ENCODE results near the gene BCL2. TPM values are rescaled to one million over a fixed set of nuclear protein-coding genes. Genes with fewer than 3 reads are reported as not detected.

BCL2 gene
- total RNA-seq, 1 experiment from 2014 or later, result 1.5 TPM

DNA sequence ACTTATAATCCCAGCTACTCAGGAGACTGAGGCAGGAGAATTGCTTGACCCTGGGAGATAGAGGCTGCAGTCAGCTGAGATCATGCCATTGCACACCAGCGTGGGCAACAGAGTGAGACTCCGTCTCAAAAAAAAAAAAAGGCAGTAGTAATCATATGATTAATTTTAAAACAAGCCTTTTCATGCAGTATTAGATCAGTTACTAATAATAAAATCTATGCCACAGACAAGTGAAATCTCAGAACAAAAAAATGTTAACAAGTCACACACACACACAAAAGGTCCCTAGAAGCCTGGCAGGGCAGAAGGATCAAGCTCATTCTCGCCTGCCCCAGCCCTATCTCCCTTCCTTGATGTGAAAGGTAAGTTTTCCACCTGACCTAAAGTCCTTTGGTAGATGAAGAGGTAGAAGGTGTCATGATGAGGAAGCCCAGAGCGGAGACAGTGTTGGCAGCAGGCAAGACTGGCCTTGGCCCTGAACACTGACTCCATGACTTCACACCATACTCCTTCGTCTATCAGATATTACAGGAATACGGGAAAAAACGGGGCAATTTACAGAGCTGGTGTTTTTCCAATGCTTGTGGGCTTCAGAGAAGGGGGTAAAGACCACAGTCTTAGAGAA, 36.8 kb upstream of the BCL2 start:
- no peaks in the 10 kb centered on the region for H3K9me2 ChIP-seq (replicated peaks; ENCODE audit: low read length)
- TF ChIP-seq EZH2phosphoT487 (IDR thresholded peaks at IDR 0.05; ENCODE audit: borderline replicate concordance, low read length), result no peak
- TF ChIP-seq, protein P1, sequence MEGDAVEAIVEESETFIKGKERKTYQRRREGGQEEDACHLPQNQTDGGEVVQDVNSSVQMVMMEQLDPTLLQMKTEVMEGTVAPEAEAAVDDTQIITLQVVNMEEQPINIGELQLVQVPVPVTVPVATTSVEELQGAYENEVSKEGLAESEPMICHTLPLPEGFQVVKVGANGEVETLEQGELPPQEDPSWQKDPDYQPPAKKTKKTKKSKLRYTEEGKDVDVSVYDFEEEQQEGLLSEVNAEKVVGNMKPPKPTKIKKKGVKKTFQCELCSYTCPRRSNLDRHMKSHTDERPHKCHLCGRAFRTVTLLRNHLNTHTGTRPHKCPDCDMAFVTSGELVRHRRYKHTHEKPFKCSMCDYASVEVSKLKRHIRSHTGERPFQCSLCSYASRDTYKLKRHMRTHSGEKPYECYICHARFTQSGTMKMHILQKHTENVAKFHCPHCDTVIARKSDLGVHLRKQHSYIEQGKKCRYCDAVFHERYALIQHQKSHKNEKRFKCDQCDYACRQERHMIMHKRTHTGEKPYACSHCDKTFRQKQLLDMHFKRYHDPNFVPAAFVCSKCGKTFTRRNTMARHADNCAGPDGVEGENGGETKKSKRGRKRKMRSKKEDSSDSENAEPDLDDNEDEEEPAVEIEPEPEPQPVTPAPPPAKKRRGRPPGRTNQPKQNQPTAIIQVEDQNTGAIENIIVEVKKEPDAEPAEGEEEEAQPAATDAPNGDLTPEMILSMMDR (conservative IDR thresholded peaks at IDR 0.05; ENCODE audit: low read depth, low read length), result no peak
- TF ChIP-seq EZH2 (IDR thresholded peaks at IDR 0.05; ENCODE audit: low read length, unreplicated experiment), result no peak
- no peaks in the 10 kb centered on the region for H4K20me1 ChIP-seq (ENCODE audit: low read length)
- DNase-seq (no peak), ATAC-seq (no peak)
- H3K4me3 ChIP-seq (ENCODE audit: low read length), result no peak overlapping the region
- no peak overlapping the region for H3K9ac ChIP-seq (ENCODE audit: low read length)
- no peak overlapping the region for H3K27ac ChIP-seq (ENCODE audit: low read length)
- H3K79me2 ChIP-seq (ENCODE audit: low read length), result no peaks in the 10 kb centered on the region
- no peaks in the 10 kb centered on the region for H3F3A ChIP-seq (ENCODE audit: low read length, unreplicated experiment)
- no peaks in the 10 kb centered on the region for H3K9me3 ChIP-seq (ENCODE audit: low read length)
- no peaks in the 10 kb centered on the region for H3K4me1 ChIP-seq (ENCODE audit: insufficient read depth, low read length)
- H3K4me2 ChIP-seq (ENCODE audit: low read length), result no peak overlapping the region
- no peak overlapping the region for H2AFZ ChIP-seq (ENCODE audit: low read length)
- ChIA-PET POLR2A (ENCODE audit: unreplicated experiment) (interaction anchor here (0.5 to 0.6 kb wide), 2 partner anchors 71 to 335 kb away, joined by 3 to 7 read pairs; no protein-coding TSS in a partner anchor), CTCF (no interaction called here)
- intact Hi-C loops (cut with micrococcal nuclease), result no loop called here
- peaks cover 24% of the 10 kb centered on the region for H3K36me3 ChIP-seq (ENCODE audit: low read depth, low read length)
- H3K27me3 ChIP-seq (ENCODE audit: low read length), result no peaks in the 10 kb centered on the region
- BruUV-seq (replicated peaks), result no TSS peak

DNA sequence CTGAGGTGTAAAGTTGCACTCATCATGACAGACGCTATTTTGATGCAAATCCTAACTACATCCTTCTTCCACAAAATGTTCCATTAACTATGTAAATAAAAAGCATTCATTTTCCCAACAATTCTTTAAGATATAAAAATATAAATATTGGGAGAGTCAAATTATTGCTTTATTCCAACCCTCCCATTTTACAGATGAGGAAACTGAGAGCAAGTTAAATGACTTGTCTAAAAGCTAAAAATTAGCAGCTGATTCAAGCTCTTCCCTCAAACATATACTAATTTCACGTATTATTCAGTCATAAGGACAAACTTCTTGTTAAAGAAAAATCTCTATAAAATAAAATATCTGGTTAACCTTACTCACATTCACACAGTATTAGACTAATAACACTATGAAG, 30.7 kb upstream of the BCL2 start:
- Histone ChIP-seq H3F3A (ENCODE audit: low read length, unreplicated experiment) (no peaks in the 10 kb centered on the region), H3K27me3 (ENCODE audit: low read length) (no peaks in the 10 kb centered on the region), H4K20me1 (ENCODE audit: low read length) (no peaks in the 10 kb centered on the region), H3K36me3 (ENCODE audit: low read depth, low read length) (peaks cover 25% of the 10 kb centered on the region), H3K9me2 (replicated peaks; ENCODE audit: low read length) (no peaks in the 10 kb centered on the region), H3K79me2 (ENCODE audit: low read length) (no peaks in the 10 kb centered on the region), H2AFZ (ENCODE audit: low read length) (no peak overlapping the region), H3K4me2 (ENCODE audit: low read length) (no peak overlapping the region), H3K27ac (ENCODE audit: low read length) (no peak overlapping the region), H3K4me1 (ENCODE audit: insufficient read depth, low read length) (no peaks in the 10 kb centered on the region), H3K9me3 (ENCODE audit: low read length) (no peaks in the 10 kb centered on the region), H3K4me3 (ENCODE audit: low read length) (no peak overlapping the region), H3K9ac (ENCODE audit: low read length) (no peak overlapping the region)
- ChIA-PET CTCF (no interaction called here), POLR2A (ENCODE audit: unreplicated experiment) (no interaction called here)
- intact Hi-C loops (cut with micrococcal nuclease), result no loop called here
- DNase-seq (no peak), ATAC-seq (no peak)
- BruUV-seq (replicated peaks), result no TSS peak
- TF ChIP-seq EZH2phosphoT487 (IDR thresholded peaks at IDR 0.05; ENCODE audit: borderline replicate concordance, low read length) (no peak), EZH2 (IDR thresholded peaks at IDR 0.05; ENCODE audit: low read length, unreplicated experiment) (no peak)
- TF ChIP-seq, protein P1 (conservative IDR thresholded peaks at IDR 0.05; ENCODE audit: low read depth, low read length), result no peak

DNA sequence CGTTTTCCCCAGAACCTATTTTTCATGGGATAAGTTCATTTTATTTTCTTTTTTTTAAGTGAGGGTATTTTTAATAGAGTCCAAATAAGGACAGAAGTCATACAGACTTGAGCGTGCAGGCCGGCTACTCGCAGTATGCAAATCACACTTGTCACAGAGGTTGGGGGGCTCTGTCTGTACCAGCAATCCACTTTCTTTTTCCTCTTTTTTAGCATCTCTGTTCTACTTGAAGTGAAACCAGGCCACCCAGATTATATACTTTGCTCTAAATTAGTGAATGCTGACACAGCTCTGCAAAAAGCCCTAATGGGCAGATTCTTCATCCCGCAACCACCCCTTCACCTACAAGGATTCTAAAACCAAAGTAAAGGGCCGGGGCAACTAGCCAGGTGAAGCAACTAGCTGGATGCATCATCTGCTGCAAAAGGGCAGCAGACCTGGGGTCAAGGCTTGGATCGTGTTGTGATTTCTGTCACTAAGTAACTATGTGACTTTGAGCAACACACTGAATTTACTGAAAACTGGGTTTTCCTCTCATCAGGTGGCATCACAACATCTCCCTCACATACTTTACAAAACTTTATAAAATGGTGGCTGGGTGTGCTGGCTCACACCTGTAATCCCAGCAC, 29.1 kb upstream of the BCL2 start:
- TF ChIP-seq, protein P1 (conservative IDR thresholded peaks at IDR 0.05; ENCODE audit: low read depth, low read length), result no peak
- TF ChIP-seq EZH2 (IDR thresholded peaks at IDR 0.05; ENCODE audit: low read length, unreplicated experiment) (no peak), EZH2phosphoT487 (IDR thresholded peaks at IDR 0.05; ENCODE audit: borderline replicate concordance, low read length) (no peak)
- Histone ChIP-seq H3K9me2 (replicated peaks; ENCODE audit: low read length) (no peaks in the 10 kb centered on the region), H3K27me3 (ENCODE audit: low read length) (no peaks in the 10 kb centered on the region), H3K9ac (ENCODE audit: low read length) (no peak overlapping the region), H3K9me3 (ENCODE audit: low read length) (no peaks in the 10 kb centered on the region), H3K4me1 (ENCODE audit: insufficient read depth, low read length) (no peaks in the 10 kb centered on the region), H3K4me3 (ENCODE audit: low read length) (no peak overlapping the region), H4K20me1 (ENCODE audit: low read length) (no peaks in the 10 kb centered on the region), H3K27ac (ENCODE audit: low read length) (no peak overlapping the region), H2AFZ (ENCODE audit: low read length) (no peak overlapping the region), H3K4me2 (ENCODE audit: low read length) (no peak overlapping the region), H3K79me2 (ENCODE audit: low read length) (no peaks in the 10 kb centered on the region), H3K36me3 (ENCODE audit: low read depth, low read length) (peaks cover 20% of the 10 kb centered on the region), H3F3A (ENCODE audit: low read length, unreplicated experiment) (no peaks in the 10 kb centered on the region)
- DNase-seq (no peak), ATAC-seq (no peak)
- intact Hi-C loops (cut with micrococcal nuclease), result no loop called here
- ChIA-PET POLR2A (ENCODE audit: unreplicated experiment) (no interaction called here), CTCF (interaction anchor here (0.8 kb wide), 1 partner anchor 91 kb away, joined by 3 read pairs; no protein-coding TSS in a partner anchor)
- BruUV-seq (replicated peaks), result no TSS peak
